H9 (cell line): ENCODE measurements around the gene SSBP2. TPM values are rescaled to one million over a fixed set of nuclear protein-coding genes. Genes with fewer than 3 reads are reported as not detected.

Experiments used
- DNase-seq: peaks from one replicate; pipeline ENCODE4 v3.0.0-alpha.2; 2017
- H2AFZ ChIP-seq: one replicate; pipeline ENCODE4 v1.6.1; 2013; ENCODE audit warnings: mild to moderate bottlenecking, low read length, control low read depth, moderate library complexity
- H2AK5ac ChIP-seq: 2 replicates; pipeline ENCODE4 v1.6.1; 2013; ENCODE audit warnings: low read length, control low read depth, mixed read lengths; ENCODE audit not compliant: insufficient read length
- H2BK120ac ChIP-seq: one replicate; pipeline ENCODE4 v1.6.1; 2013; ENCODE audit warnings: low read depth, mild to moderate bottlenecking, low read length, control low read depth, inconsistent platforms; ENCODE audit not compliant: poor library complexity, severe bottlenecking
- H2BK12ac ChIP-seq: 2 replicates; pipeline ENCODE4 v1.6.1; 2013; ENCODE audit warnings: low read length, control low read depth, mixed read lengths, low read depth; ENCODE audit not compliant: insufficient read length
- H2BK15ac ChIP-seq: 2 replicates; pipeline ENCODE4 v1.6.1; 2013; ENCODE audit warnings: low read depth, low read length, control low read depth
- H2BK20ac ChIP-seq: one replicate; pipeline ENCODE4 v1.6.1; 2013; ENCODE audit warnings: low read depth, mild to moderate bottlenecking, low read length, control low read depth, inconsistent platforms; ENCODE audit not compliant: poor library complexity, severe bottlenecking
- H2BK5ac ChIP-seq: 2 replicates; pipeline ENCODE4 v1.6.1; 2013; ENCODE audit warnings: low read length, control low read depth, mixed read lengths; ENCODE audit not compliant: insufficient read length
- H3K14ac ChIP-seq: 2 replicates; pipeline ENCODE4 v1.6.1; 2013; ENCODE audit warnings: low read length, control low read depth; ENCODE audit not compliant: insufficient read depth
- H3K18ac ChIP-seq: 2 replicates; pipeline ENCODE4 v1.6.1; 2013; ENCODE audit warnings: low read depth, mild to moderate bottlenecking, mixed read lengths, low read length, control low read depth; ENCODE audit not compliant: insufficient read length
- H3K23ac ChIP-seq: 2 replicates; pipeline ENCODE4 v1.6.1; 2013; ENCODE audit warnings: low read length, control low read depth, mixed read lengths, low read depth; ENCODE audit not compliant: insufficient read length
- H3K23me2 ChIP-seq: 2 replicates; pipeline ENCODE4 v1.6.1; 2013; ENCODE audit warnings: low read depth, mild to moderate bottlenecking, mixed read lengths, low read length, control low read depth; ENCODE audit not compliant: insufficient read length, poor library complexity, severe bottlenecking
- H3K27ac ChIP-seq: 2 replicates; pipeline ENCODE4 v1.5.1; 2013; ENCODE audit warnings: low read length, control low read depth, mixed read lengths, low read depth; ENCODE audit not compliant: insufficient read length
- H3K27me3 ChIP-seq: 2 replicates; pipeline ENCODE4 v1.6.1; 2013; ENCODE audit warnings: low read length, control low read depth, inconsistent platforms; ENCODE audit not compliant: insufficient read depth
- H3K4ac ChIP-seq: 2 replicates; pipeline ENCODE4 v1.6.1; 2013; ENCODE audit warnings: low read depth, mild to moderate bottlenecking, control low read depth, inconsistent platforms, low read length, moderate library complexity
- H3K4me1 ChIP-seq: 2 replicates; pipeline ENCODE4 v1.6.1; 2013; ENCODE audit warnings: low read length, control low read depth, inconsistent platforms; ENCODE audit not compliant: insufficient read depth
- H3K4me2 ChIP-seq: 2 replicates; pipeline ENCODE4 v1.6.1; 2013; ENCODE audit warnings: low read length, control low read depth, mixed read lengths; ENCODE audit not compliant: insufficient read length, insufficient read depth
- H3K56ac ChIP-seq: 2 replicates; pipeline ENCODE4 v1.6.1; 2013; ENCODE audit warnings: low read depth, mild to moderate bottlenecking, mixed read lengths, low read length, control low read depth; ENCODE audit not compliant: insufficient read length
- H3K79me1 ChIP-seq: 2 replicates; pipeline ENCODE4 v1.6.1; 2013; ENCODE audit warnings: low read depth, mild to moderate bottlenecking, moderate library complexity, low read length, control low read depth, inconsistent platforms; ENCODE audit not compliant: insufficient read depth, poor library complexity, severe bottlenecking
- H3K79me2 ChIP-seq: 2 replicates; pipeline ENCODE4 v1.6.1; 2013; ENCODE audit warnings: low read length, control low read depth, inconsistent platforms; ENCODE audit not compliant: insufficient read depth
- H3K9ac ChIP-seq: 2 replicates; pipeline ENCODE4 v1.6.1; 2013; ENCODE audit warnings: low read length, control low read depth, mixed read lengths; ENCODE audit not compliant: insufficient read length; ENCODE audit errors: extremely low read depth
- H3K9me3 ChIP-seq: one replicate; pipeline ENCODE4 v1.6.1; 2013; ENCODE audit warnings: low read depth, low read length, inconsistent platforms; ENCODE audit not compliant: control insufficient read depth
- H3T11ph ChIP-seq: one replicate; pipeline ENCODE4 v1.6.1; 2013; ENCODE audit warnings: mild to moderate bottlenecking, low read length, control low read depth, inconsistent platforms
- H4K20me1 ChIP-seq: one replicate; pipeline ENCODE4 v1.6.1; 2013; ENCODE audit not compliant: control insufficient read depth, insufficient read length, insufficient read depth
- H4K5ac ChIP-seq: 2 replicates; pipeline ENCODE4 v1.6.1; 2013; ENCODE audit warnings: low read depth, mild to moderate bottlenecking, mixed read lengths, low read length, control low read depth; ENCODE audit not compliant: insufficient read length
- H4K8ac ChIP-seq: replicated peaks from 2 replicates; pipeline ENCODE4 v1.6.1; 2013; ENCODE audit warnings: low read length, control low read depth, mixed read lengths, low read depth; ENCODE audit not compliant: insufficient read length
- H4K91ac ChIP-seq: 2 replicates; pipeline ENCODE4 v1.6.1; 2013; ENCODE audit warnings: low read depth, mild to moderate bottlenecking, moderate library complexity, mixed read lengths, low read length, control low read depth; ENCODE audit not compliant: insufficient read length
- H3K27ac Mint-ChIP-seq, 3 experiments: 2 replicates in 2 of 3; 3 replicates in 1 of 3; pipeline ENCODE4 v1.8.0; 2020 to 2021; ENCODE audit warnings: mixed read lengths in 3 of 3, mild to moderate bottlenecking in 1 of 3, moderate library complexity in 1 of 3
- H3K27me3 Mint-ChIP-seq: 2 replicates; pipeline ENCODE4 v1.8.0; 2021; ENCODE audit warnings: low read depth, mild to moderate bottlenecking, moderate library complexity, mixed read lengths
- H3K36me3 Mint-ChIP-seq, 3 experiments: 2 replicates in 2 of 3; 3 replicates in 1 of 3; pipeline ENCODE4 v1.8.0; 2020 to 2021; ENCODE audit warnings: low read depth in 3 of 3, mixed read lengths in 3 of 3; ENCODE audit not compliant: insufficient read depth in 1 of 3
- H3K4me1 Mint-ChIP-seq, 2 experiments: 2 replicates each; pipeline ENCODE4 v1.8.0; 2020; ENCODE audit warnings: mixed read lengths in 2 of 2
- H3K4me3 Mint-ChIP-seq, 2 experiments: 2 replicates in 1 of 2; 3 replicates in 1 of 2; pipeline ENCODE4 v1.8.0; 2020 to 2021; ENCODE audit warnings: mild to moderate bottlenecking in 2 of 2, mixed read lengths in 2 of 2, moderate library complexity in 1 of 2
- H3K9me3 Mint-ChIP-seq, 2 experiments: 2 replicates in 1 of 2; 3 replicates in 1 of 2; pipeline ENCODE4 v1.8.0; 2020; ENCODE audit warnings: mild to moderate bottlenecking in 2 of 2, mixed read lengths in 2 of 2, moderate library complexity in 1 of 2
- CTCF ChIP-seq: fragments of 200-600 bp; sonication (generic); conservative IDR thresholded peaks from 3 replicates; pipeline ENCODE4 v1.8.0; 2021; ENCODE audit warnings: antibody characterized with exemption, mild to moderate bottlenecking
- total RNA-seq: library from RNA; stranded (reverse); gene quantifications from 2 replicates; pipeline ENCODE4 v1.2.1, GENCODE V29; 2021

SSBP2 gene
- total RNA-seq, 1 experiment from 2014 or later, result 35.6 TPM

- Histone ChIP-seq H2AK5ac (no peak overlapping the region), H2BK15ac (no peak overlapping the region), H3K23me2 (no peaks in the 10 kb centered on the region), H3K14ac (no peak overlapping the region), H3K27ac (no peak overlapping the region), H3K27me3 (no peaks in the 10 kb centered on the region), H3K9ac (no peak overlapping the region), H2BK20ac (no peak overlapping the region), H4K8ac (no peak overlapping the region), H3K56ac (no peak overlapping the region), H3K79me2 (no peaks in the 10 kb centered on the region), H3K4me2 (no peak overlapping the region), H3K79me1 (no peaks in the 10 kb centered on the region), H4K20me1 (peaks cover 3% of the 10 kb centered on the region), H2BK120ac (no peak overlapping the region), H3K4ac (no peak overlapping the region), H4K5ac (no peak overlapping the region), H3K9me3 (no peaks in the 10 kb centered on the region), H2AFZ (no peak overlapping the region), H3K18ac (no peak overlapping the region), H3K4me1 (no peaks in the 10 kb centered on the region; the same call in 1 of the 2 replicates), H3T11ph (no peak overlapping the region), H2BK5ac (no peak overlapping the region), H4K91ac (no peak overlapping the region), H3K23ac (no peak overlapping the region), H2BK12ac (no peak overlapping the region)
- Mint-ChIP-seq H3K27me3 (no peaks in the 10 kb centered on the region), H3K36me3 (peaks cover 0 to 17% (median 3%) of the 10 kb centered on the region in 3 experiments; a peak in 5 of 7 replicates), H3K4me1 (peaks cover 8 to 9% of the 10 kb centered on the region in 2 experiments), H3K4me3 (no peak overlapping the region), H3K9me3 (peaks cover 7 to 8% of the 10 kb centered on the region in 2 experiments; a peak in 4 of 5 replicates), H3K27ac (no peak overlapping the region)
- TF ChIP-seq CTCF, result no peak
- DNase-seq, result no peak
These were observed 50.7 kb downstream of the SSBP2 start for GRCh38 chr5:81700166-81700565.
